IMR-90 (cell line): ENCODE results near the gene MXRA5. TPM values are rescaled to one million over a fixed set of nuclear protein-coding genes. Genes with fewer than 3 reads are reported as not detected.
"Not testable (repeated sequence)": the region's sequence is repeated elsewhere in the genome, so short reads cannot be mapped to it uniquely, and the experiment has no call there.

ENCODE experiments used
- ATAC-seq: fragments of 200-7000 bp; cut with Tn5 transposase; 2 replicates; pipeline ENCODE4 v1.9.1; 2020; ENCODE audit warnings: low read depth, mild to moderate bottlenecking, moderate library complexity
- BruUV-seq: library from RNA; stranded (reverse); fragments of 400-500 nt; replicated peaks from 2 replicates; lab custom pipeline; 2021; lab: Mats Ljungman, UMichigan
- CTCF ChIA-PET: fragments of 300-600 bp; formaldehyde crosslinking; extraction: SDS; loops from one replicate; lab custom pipeline; 2021; ENCODE audit warnings: antibody characterized with exemption; lab: Yijun Ruan, JAX
- POLR2A ChIA-PET: fragments of 300-600 bp; sonication (Branson Sonifier 250); formaldehyde crosslinking; loops from one replicate; lab custom pipeline; 2022; ENCODE audit warnings: antibody characterized with exemption; ENCODE audit not compliant: unreplicated experiment; lab: Charles Lee
- DNase-seq: peaks from one replicate; pipeline ENCODE4 v3.0.0; 2013
- H2AFZ ChIP-seq: replicated peaks from 2 replicates; pipeline ENCODE3; 2013; ENCODE audit warnings: low read length, mild to moderate bottlenecking; ENCODE audit not compliant: poor library complexity
- H2AK5ac ChIP-seq: 2 replicates; pipeline ENCODE4 v1.6.1; 2013; ENCODE audit warnings: low read depth, low read length, inconsistent platforms
- H2AK9ac ChIP-seq: replicated peaks from 2 replicates; pipeline ENCODE3; 2013; ENCODE audit warnings: mild to moderate bottlenecking, low read depth, low read length, moderate library complexity; ENCODE audit not compliant: poor library complexity
- H2BK120ac ChIP-seq: 2 replicates; pipeline ENCODE4 v1.6.1; 2013; ENCODE audit warnings: low read depth, low read length, inconsistent platforms
- H2BK15ac ChIP-seq: 3 replicates; pipeline ENCODE4 v1.6.1; 2013; ENCODE audit warnings: low read depth, low read length, inconsistent platforms
- H2BK20ac ChIP-seq: 2 replicates; pipeline ENCODE4 v1.6.1; 2013; ENCODE audit warnings: low read depth, mild to moderate bottlenecking, inconsistent platforms, low read length, moderate library complexity
- H2BK5ac ChIP-seq: 2 replicates; pipeline ENCODE4 v1.6.1; 2013; ENCODE audit warnings: mild to moderate bottlenecking, low read depth, low read length, inconsistent platforms; ENCODE audit not compliant: poor library complexity, severe bottlenecking
- H3K14ac ChIP-seq: replicated peaks from 2 replicates; pipeline ENCODE4 v1.6.1; 2013; ENCODE audit warnings: low read depth, low read length, inconsistent platforms
- H3K18ac ChIP-seq: 2 replicates; pipeline ENCODE4 v1.6.1; 2013; ENCODE audit warnings: low read depth, low read length, control low read depth
- H3K23ac ChIP-seq: 2 replicates; pipeline ENCODE4 v1.6.1; 2013; ENCODE audit warnings: low read depth, low read length, inconsistent platforms
- H3K27ac ChIP-seq: 2 replicates; pipeline ENCODE4 v1.5.1; 2013; ENCODE audit warnings: mild to moderate bottlenecking, control low read depth, low read length; ENCODE audit not compliant: insufficient read depth
- H3K27me3 ChIP-seq: 2 replicates; pipeline ENCODE4 v1.6.1; 2013; ENCODE audit warnings: low read length; ENCODE audit not compliant: control insufficient read depth, insufficient read depth
- H3K36me3 ChIP-seq: 2 replicates; pipeline ENCODE4 v1.6.1; 2013; ENCODE audit warnings: low read length, mixed read lengths; ENCODE audit not compliant: control insufficient read depth, insufficient read depth
- H3K4ac ChIP-seq: 2 replicates; pipeline ENCODE4 v1.6.1; 2013; ENCODE audit warnings: low read depth, low read length, inconsistent platforms
- H3K4me1 ChIP-seq: 2 replicates; pipeline ENCODE4 v1.6.1; 2013; ENCODE audit warnings: low read length, mixed read lengths; ENCODE audit not compliant: control insufficient read depth, insufficient read depth
- H3K4me2 ChIP-seq: 2 replicates; pipeline ENCODE4 v1.6.1; 2013; ENCODE audit warnings: low read depth, mild to moderate bottlenecking, control low read depth, low read length, moderate library complexity
- H3K4me3 ChIP-seq: 2 replicates; pipeline ENCODE4 v1.5.1; 2013; ENCODE audit warnings: low read depth, mild to moderate bottlenecking, control low read depth, low read length, moderate library complexity; ENCODE audit not compliant: insufficient read depth
- H3K56ac ChIP-seq: 2 replicates; pipeline ENCODE4 v1.6.1; 2013; ENCODE audit warnings: low read length, inconsistent platforms; ENCODE audit not compliant: insufficient read depth; ENCODE audit errors: extremely low read depth
- H3K79me1 ChIP-seq, 2 experiments: 2 replicates each; pipeline ENCODE4 v1.6.1; 2013; ENCODE audit warnings: low read length in 2 of 2, inconsistent platforms in 1 of 2, low read depth in 1 of 2
- H3K9ac ChIP-seq: 2 replicates; pipeline ENCODE4 v1.6.1; 2013; ENCODE audit warnings: low read depth, low read length, control low read depth
- H3K9me1 ChIP-seq: 2 replicates; pipeline ENCODE4 v1.6.1; 2013; ENCODE audit warnings: low read length, inconsistent platforms; ENCODE audit not compliant: insufficient read depth
- H3K9me3 ChIP-seq: 2 replicates; pipeline ENCODE4 v1.6.1; 2013; ENCODE audit warnings: low read length; ENCODE audit not compliant: control insufficient read depth, insufficient read depth
- H4K20me1 ChIP-seq: 2 replicates; pipeline ENCODE4 v1.6.1; 2013; ENCODE audit warnings: low read length, inconsistent platforms; ENCODE audit not compliant: insufficient read depth
- H4K5ac ChIP-seq: 2 replicates; pipeline ENCODE4 v1.6.1; 2013; ENCODE audit warnings: mild to moderate bottlenecking, low read depth, low read length, control low read depth
- H4K8ac ChIP-seq, 2 experiments: 2 replicates each; pipeline ENCODE4 v1.6.1; 2013; ENCODE audit warnings: low read depth in 2 of 2, low read length in 2 of 2, control low read depth in 1 of 2, inconsistent platforms in 1 of 2
- H4K91ac ChIP-seq: 2 replicates; pipeline ENCODE4 v1.6.1; 2013; ENCODE audit warnings: low read depth, low read length, inconsistent platforms; ENCODE audit not compliant: insufficient read depth
- WGBS, 2 experiments: methylation state at CpG; one replicate each; pipeline versions ENCODE4 v1.1.5 to v1.1.7; 2013; ENCODE audit warnings: missing lambda C conversion rate in 2 of 2; ENCODE audit not compliant: insufficient read length in 1 of 2; ENCODE audit errors: extremely low coverage in 2 of 2; 5-methylcytosine and 5-hydroxymethylcytosine counted together
- dilution Hi-C: fragments of 300-500 bp; cut with HindIII; formaldehyde crosslinking; loops from one replicate; pipeline ENCODE4 v1.14.3; 2018; ENCODE audit warnings: low sequenced_read_pairs; ENCODE audit not compliant: unreplicated experiment
- in situ Hi-C: fragments of 300-500 bp; cut with MboI; formaldehyde crosslinking; loops from 3 replicates; pipeline ENCODE4 v1.14.3; 2019; ENCODE audit warnings: low sequenced_read_pairs, inconsistent platforms, mixed read lengths
- intact Hi-C: fragments of 100-400 bp; cut with micrococcal nuclease; formaldehyde crosslinking; loops from 2 replicates; pipeline ENCODE4 v1.10.0; 2022
- polyA plus RNA-seq, 3 experiments: library from polyadenylated mRNA; depleted of rRNA; stranded (reverse); fragments of >200 nt; gene quantifications; 2 replicates each; pipeline ENCODE4 v1.2.3, GENCODE V29; 2012; ENCODE audit warnings: low replicate concordance in 1 of 3
- total RNA-seq: library from RNA; depleted of rRNA; stranded (reverse); fragments of >200 nt; gene quantifications from 2 replicates; pipeline ENCODE4 v1.2.3, GENCODE V29; 2012

MXRA5 gene
- total and polyA plus RNA-seq, 2 of the 4 experiments (the other 2 are of a cell fraction), result 1.1 to 1.2 TPM

GRCh38 chrX:3343569-3343968 lies 2.9 kb downstream of the MXRA5 start:
- H4K5ac ChIP-seq, H4K91ac ChIP-seq, H4K20me1 ChIP-seq, CTCF ChIA-PET, H2AFZ ChIP-seq, H2BK5ac ChIP-seq, H2AK9ac ChIP-seq, ATAC-seq, H3K79me1 ChIP-seq, H2BK120ac ChIP-seq, H3K27ac ChIP-seq, H3K9me3 ChIP-seq, H3K4ac ChIP-seq, H4K8ac ChIP-seq, in situ Hi-C loops, POLR2A ChIA-PET, H3K56ac ChIP-seq, H3K4me1 ChIP-seq, H2BK15ac ChIP-seq, H3K9me1 ChIP-seq, H3K14ac ChIP-seq, dilution Hi-C loops, H3K36me3 ChIP-seq, DNase-seq, H3K23ac ChIP-seq, H3K4me3 ChIP-seq, H3K4me2 ChIP-seq, H2AK5ac ChIP-seq, BruUV-seq, H2BK20ac ChIP-seq, H3K18ac ChIP-seq, H3K9ac ChIP-seq: not testable (repeated sequence)
- WGBS, 2 experiments, result no CpG with 5 or more reads among the region's 24 CpGs
- intact Hi-C loops, result loop anchor here (10.0 kb wide), 1 partner anchor 291 kb away; no protein-coding TSS in a partner anchor
- peaks cover 16% of the 10 kb centered on the region for H3K27me3 ChIP-seq
